SJSA1 (cell line): ENCODE measurements around the gene PPTC7. TPM values are rescaled to one million over a fixed set of nuclear protein-coding genes. Genes with fewer than 3 reads are reported as not detected.
"Not testable (repeated sequence)": the region's sequence is repeated elsewhere in the genome, so short reads cannot be mapped to it uniquely, and the experiment has no call there.

Experiments
- DNase-seq, 2 experiments: peaks; one replicate each; pipeline ENCODE4 v3.0.0-alpha.2; 2015 to 2020; ENCODE audit warnings: low spot score in 2 of 2, low read depth in 1 of 2
- H3K27ac ChIP-seq: fragments of 250-450 bp; sonication (Bioruptor Pico); 2 replicates; pipeline ENCODE4 v1.5.1; 2020; ENCODE audit warnings: mild to moderate bottlenecking, moderate library complexity
- H3K27me3 ChIP-seq: fragments of 250-450 bp; sonication (Bioruptor Pico); replicated peaks from 2 replicates; pipeline ENCODE4 v1.5.1; 2020; ENCODE audit warnings: mild to moderate bottlenecking, moderate library complexity
- H3K36me3 ChIP-seq: fragments of 250-450 bp; sonication (Bioruptor Pico); 2 replicates; pipeline ENCODE4 v1.5.1; 2020; ENCODE audit warnings: mild to moderate bottlenecking
- H3K4me1 ChIP-seq: fragments of 250-450 bp; sonication (Bioruptor Pico); replicated peaks from 2 replicates; pipeline ENCODE4 v1.6.1; 2021; ENCODE audit warnings: mild to moderate bottlenecking
- H3K4me3 ChIP-seq: fragments of 250-450 bp; sonication (Bioruptor Pico); 2 replicates; pipeline ENCODE4 v1.5.1; 2020; ENCODE audit warnings: mild to moderate bottlenecking
- H3K9me3 ChIP-seq: fragments of 250-450 bp; sonication (Bioruptor Pico); replicated peaks from 2 replicates; pipeline ENCODE4 v1.5.1; 2020; ENCODE audit warnings: mild to moderate bottlenecking
- total RNA-seq: library from RNA; depleted of rRNA; stranded (reverse); fragments of >200 nt; shearing (Covaris generic); gene quantifications from 2 replicates; pipeline ENCODE4 v1.2.3, GENCODE V29; 2014

PPTC7 gene
- total RNA-seq, 1 experiment from 2014 or later = 5.6 TPM

- Histone ChIP-seq H3K4me3 (no peak overlapping the region), H3K4me1 (peaks cover 19% of the 10 kb centered on the region), H3K36me3 (no peaks in the 10 kb centered on the region), H3K27ac (no peak overlapping the region), H3K9me3 (no peaks in the 10 kb centered on the region), H3K27me3 (no peaks in the 10 kb centered on the region)
- no peak for DNase-seq
These were observed 21.5 kb downstream of the PPTC7 start for GRCh38 chr12:110561471-110562201.

GRCh38 chr12:110560946-110561345 lies 22.2 kb downstream of the PPTC7 start:
- Histone ChIP-seq H3K27ac (no peak overlapping the region), H3K27me3 (no peaks in the 10 kb centered on the region), H3K9me3 (no peaks in the 10 kb centered on the region), H3K4me1 (peaks cover 22% of the 10 kb centered on the region), H3K4me3 (no peak overlapping the region), H3K36me3 (no peaks in the 10 kb centered on the region)
- DNase-seq = no peak

GRCh38 chr12:110560048-110560447 lies 23.1 kb downstream of the PPTC7 start:
- Histone ChIP-seq H3K4me3 (no peak overlapping the region), H3K36me3 (no peaks in the 10 kb centered on the region), H3K9me3 (no peaks in the 10 kb centered on the region), H3K4me1 (peaks cover 22% of the 10 kb centered on the region), H3K27me3 (no peaks in the 10 kb centered on the region), H3K27ac (no peak overlapping the region)
- DNase-seq = no peak

GRCh38 chr12:110558945-110559344 lies 24.2 kb downstream of the PPTC7 start:
- H3K27ac ChIP-seq, H3K27me3 ChIP-seq, DNase-seq, H3K36me3 ChIP-seq, H3K4me3 ChIP-seq, H3K9me3 ChIP-seq: not testable (repeated sequence)
- H3K4me1 ChIP-seq = peaks cover 20% of the 10 kb centered on the region

GRCh38 chr12:110557300-110557699 lies 25.8 kb downstream of the PPTC7 start:
- Histone ChIP-seq H3K9me3 (no peaks in the 10 kb centered on the region), H3K4me1 (peaks cover 16% of the 10 kb centered on the region), H3K27me3 (no peaks in the 10 kb centered on the region), H3K36me3 (no peaks in the 10 kb centered on the region), H3K4me3 (no peak overlapping the region), H3K27ac (no peak overlapping the region)
- DNase-seq = no peak

- H3K27me3 ChIP-seq = no peaks in the 10 kb centered on the region
- DNase-seq = no peak
- peaks cover under 1% of the 10 kb centered on the region; the same call in 1 of the 2 replicates for H3K36me3 ChIP-seq
- no peak overlapping the region for H3K4me3 ChIP-seq
- H3K27ac ChIP-seq = no peak overlapping the region
- peaks cover 16% of the 10 kb centered on the region for H3K4me1 ChIP-seq
- H3K9me3 ChIP-seq = no peaks in the 10 kb centered on the region
These were observed 26.4 kb downstream of the PPTC7 start for GRCh38 chr12:110556705-110557104.

GRCh38 chr12:110555577-110556406 lies 27.3 kb downstream of the PPTC7 start:
- H3K4me3 ChIP-seq = no peak overlapping the region

GRCh38 chr12:110554184-110554583 lies 28.9 kb downstream of the PPTC7 start:
- Histone ChIP-seq H3K27me3 (no peaks in the 10 kb centered on the region), H3K27ac (no peak overlapping the region), H3K36me3 (peaks cover 10% of the 10 kb centered on the region; the same call in 1 of the 2 replicates), H3K9me3 (no peaks in the 10 kb centered on the region), H3K4me1 (peaks cover 16% of the 10 kb centered on the region), H3K4me3 (no peak overlapping the region)
- DNase-seq = no peak

More at GRCh38 chr12:110555577-110556406, 27.3 kb downstream of the PPTC7 start:
- no peaks in the 10 kb centered on the region for H3K9me3 ChIP-seq
- peak overlapping the region; percentile 28 for H3K27ac ChIP-seq
- H3K27me3 ChIP-seq = no peaks in the 10 kb centered on the region
- DNase-seq = peak in 1 of 2 experiments; percentile 57
- H3K36me3 ChIP-seq = peaks cover 6% of the 10 kb centered on the region; the same call in 1 of the 2 replicates
- peaks cover 16% of the 10 kb centered on the region for H3K4me1 ChIP-seq

- Histone ChIP-seq H3K27me3 (no peaks in the 10 kb centered on the region), H3K9me3 (no peaks in the 10 kb centered on the region)
These were observed 32.1 kb downstream of the PPTC7 start for GRCh38 chr12:110550981-110551380.

GRCh38 chr12:110549716-110550115 lies 33.4 kb downstream of the PPTC7 start:
- H3K36me3 ChIP-seq = peaks cover 13% of the 10 kb centered on the region; the same call in 1 of the 2 replicates
- H3K4me1 ChIP-seq = peaks cover 22% of the 10 kb centered on the region
- H3K27ac ChIP-seq = no peak overlapping the region
- H3K4me3 ChIP-seq = no peak overlapping the region
- H3K9me3 ChIP-seq = no peaks in the 10 kb centered on the region
- no peak for DNase-seq
- H3K27me3 ChIP-seq = no peaks in the 10 kb centered on the region

More at GRCh38 chr12:110550981-110551380, 32.1 kb downstream of the PPTC7 start:
- Histone ChIP-seq H3K4me1 (peaks cover 21% of the 10 kb centered on the region), H3K4me3 (no peak overlapping the region), H3K27ac (no peak overlapping the region), H3K36me3 (peaks cover 10% of the 10 kb centered on the region; the same call in 1 of the 2 replicates)
- DNase-seq = no peak

- H3K27ac ChIP-seq = no peak overlapping the region
- peaks cover 21% of the 10 kb centered on the region for H3K36me3 ChIP-seq
- no peaks in the 10 kb centered on the region for H3K27me3 ChIP-seq
- H3K4me3 ChIP-seq = no peak overlapping the region
- H3K9me3 ChIP-seq = no peaks in the 10 kb centered on the region
- no peak for DNase-seq
- peaks cover 25% of the 10 kb centered on the region for H3K4me1 ChIP-seq
These were observed 34.4 kb downstream of the PPTC7 start for GRCh38 chr12:110548678-110549077.

GRCh38 chr12:110547090-110547489 lies 36.0 kb downstream of the PPTC7 start:
- no peak for DNase-seq
- no peak overlapping the region for H3K4me3 ChIP-seq
- H3K9me3 ChIP-seq = no peaks in the 10 kb centered on the region
- H3K36me3 ChIP-seq = peaks cover 21% of the 10 kb centered on the region
- no peak overlapping the region for H3K27ac ChIP-seq
- H3K4me1 ChIP-seq = peaks cover 29% of the 10 kb centered on the region
- H3K27me3 ChIP-seq = no peaks in the 10 kb centered on the region

- Histone ChIP-seq H3K36me3 (peaks cover 16% of the 10 kb centered on the region), H3K27me3 (no peaks in the 10 kb centered on the region), H3K27ac (peak overlapping the region; percentile 58), H3K4me1 (peaks cover 29% of the 10 kb centered on the region), H3K9me3 (no peaks in the 10 kb centered on the region), H3K4me3 (no peak overlapping the region)
- DNase-seq = peak in 1 of 2 experiments; percentile 39
These were observed 36.8 kb downstream of the PPTC7 start for GRCh38 chr12:110546339-110546738.

GRCh38 chr12:110545812-110546211 lies 37.3 kb downstream of the PPTC7 start:
- Histone ChIP-seq H3K36me3 (peaks cover 15% of the 10 kb centered on the region), H3K4me1 (peaks cover 29% of the 10 kb centered on the region), H3K4me3 (no peak overlapping the region), H3K27ac (peak overlapping the region; percentile 58), H3K27me3 (no peaks in the 10 kb centered on the region), H3K9me3 (no peaks in the 10 kb centered on the region)
- peak in 1 of 2 experiments; percentile 14 for DNase-seq
